ENCODE measurements around the gene KCNN4. TPM values are rescaled to one million over a fixed set of nuclear protein-coding genes. Genes with fewer than 3 reads are reported as not detected.

The KCNN4 gene
- total and polyA plus RNA-seq, 2 of the 13 experiments (the other 11 are each of a cell fraction or from before 2014, with no cell fraction given), result 0.13 to 0.25 TPM

- TF ChIP-seq ZFP36L2 (CRISPR knock-in tag; IDR thresholded peaks at IDR 0.05) (no peak), KAT8 (CRISPR knock-in tag; IDR thresholded peaks at IDR 0.05) (0 out of 2 replicates have a peak, but pooled peaks have one; percentile 39), DNMT1 (CRISPR knock-in tag; IDR thresholded peaks at IDR 0.05) (0 out of 2 replicates have a peak, but pooled peaks have one; percentile 79), MTA3 (CRISPR knock-in tag; IDR thresholded peaks at IDR 0.05) (no peak), ZNF121 (CRISPR knock-in tag; IDR thresholded peaks at IDR 0.05) (no peak; the same call in 1 of the 2 replicates), PCBP1 (IDR thresholded peaks at IDR 0.05; ENCODE audit: borderline replicate concordance, low read depth, low read length) (no peak), SOX5 (CRISPR knock-in tag; IDR thresholded peaks at IDR 0.05; ENCODE audit: borderline replicate concordance) (peak; percentile 40; the same call in 1 of the 2 replicates), POLR2A (IDR thresholded peaks at IDR 0.05; ENCODE audit: insufficient read depth in 1 of 2, low read depth in 2 of 2, low read length in 2 of 2) (no peak), SAP130 (CRISPR knock-in tag; IDR thresholded peaks at IDR 0.05; ENCODE audit: low read depth) (peak; percentile 68), FOXJ3 (CRISPR knock-in tag; IDR thresholded peaks at IDR 0.05; ENCODE audit: borderline replicate concordance) (no peak), ZNF24 (IDR thresholded peaks at IDR 0.05) (no peak), AKNA (CRISPR knock-in tag; IDR thresholded peaks at IDR 0.05; ENCODE audit: borderline replicate concordance) (no peak), MLLT10 (CRISPR knock-in tag; IDR thresholded peaks at IDR 0.05) (no peak), KMT2B (CRISPR knock-in tag; IDR thresholded peaks at IDR 0.05) (no peak), ZNF274 (CRISPR knock-in tag; IDR thresholded peaks at IDR 0.05) (no peak), JUND (CRISPR knock-in tag; IDR thresholded peaks at IDR 0.05) (no peak), SNAPC4 (CRISPR knock-in tag; IDR thresholded peaks at IDR 0.05) (no peak), ZFAT (CRISPR knock-in tag; conservative IDR thresholded peaks at IDR 0.05) (no peak), NKX3-1 (CRISPR knock-in tag; IDR thresholded peaks at IDR 0.05) (no peak), SIX1 (CRISPR knock-in tag; IDR thresholded peaks at IDR 0.05; ENCODE audit: borderline replicate concordance) (no peak), ZFP1 (CRISPR knock-in tag; IDR thresholded peaks at IDR 0.05) (no peak), ZNF761 (CRISPR knock-in tag; conservative IDR thresholded peaks at IDR 0.05) (0 out of 2 replicates have a peak, but pooled peaks have one; percentile 74), SKI (IDR thresholded peaks at IDR 0.05; ENCODE audit: partially characterized antibody) (peak; percentile 30)
These were observed 6.5 kb downstream of the KCNN4 start (continued) for GRCh38 chr19:43774103-43774939.
